Measurements from ENCODE around the gene AFAP1.

AFAP1 gene

GRCh38 chr4:7956934-7957656 lies 17.4 kb upstream of the AFAP1 start:
- Histone ChIP-seq H3K4me3 (ENCODE audit: low read depth, low read length) (no peak overlapping the region), H3K36me3 (ENCODE audit: control insufficient read depth, insufficient read depth, low read length) (no peaks in the 10 kb centered on the region), H3K4me2 (ENCODE audit: low read length) (no peak overlapping the region), H3K9me3 (ENCODE audit: control insufficient read depth, low read length) (no peaks in the 10 kb centered on the region), H3K4me1 (no peaks in the 10 kb centered on the region), H3K27ac (peak overlapping the region; percentile 39), H3K27me3 (ENCODE audit: control insufficient read depth, insufficient read depth, low read length) (no peaks in the 10 kb centered on the region), H3K9ac (no peak overlapping the region), H2AFZ (no peak overlapping the region), H3K79me2 (no peaks in the 10 kb centered on the region)
- TF ChIP-seq CTCF (IDR thresholded peaks at IDR 0.05) = no peak

- Histone ChIP-seq H3K36me3 (ENCODE audit: control insufficient read depth, insufficient read depth, low read length) (no peaks in the 10 kb centered on the region), H3K27ac (peak overlapping the region; percentile 39), H2AFZ (no peak overlapping the region), H3K9ac (no peak overlapping the region), H3K4me3 (ENCODE audit: low read depth, low read length) (no peak overlapping the region), H3K27me3 (ENCODE audit: control insufficient read depth, insufficient read depth, low read length) (no peaks in the 10 kb centered on the region), H3K79me2 (no peaks in the 10 kb centered on the region), H3K9me3 (ENCODE audit: control insufficient read depth, low read length) (no peaks in the 10 kb centered on the region), H3K4me1 (no peaks in the 10 kb centered on the region), H3K4me2 (ENCODE audit: low read length) (no peak overlapping the region)
- no peak for TF ChIP-seq CTCF (IDR thresholded peaks at IDR 0.05)
These were observed 16.7 kb upstream of the AFAP1 start for GRCh38 chr4:7956270-7956808.

GRCh38 chr4:7955393-7955792 lies 15.7 kb upstream of the AFAP1 start:
- no peak for TF ChIP-seq CTCF (IDR thresholded peaks at IDR 0.05)
- H3K27me3 ChIP-seq (ENCODE audit: control insufficient read depth, insufficient read depth, low read length) = no peaks in the 10 kb centered on the region
- no peaks in the 10 kb centered on the region for H3K9me3 ChIP-seq (ENCODE audit: control insufficient read depth, low read length)
- no peaks in the 10 kb centered on the region for H3K79me2 ChIP-seq
- H3K4me1 ChIP-seq = no peaks in the 10 kb centered on the region
- no peak overlapping the region for H3K4me2 ChIP-seq (ENCODE audit: low read length)
- H3K27ac ChIP-seq = no peak overlapping the region
- no peak overlapping the region for H3K9ac ChIP-seq
- H2AFZ ChIP-seq = no peak overlapping the region
- H3K36me3 ChIP-seq (ENCODE audit: control insufficient read depth, insufficient read depth, low read length) = no peaks in the 10 kb centered on the region
- no peak overlapping the region for H3K4me3 ChIP-seq (ENCODE audit: low read depth, low read length)

GRCh38 chr4:7952615-7953014 lies 13.0 kb upstream of the AFAP1 start:
- Histone ChIP-seq H3K9ac (no peak overlapping the region), H3K36me3 (ENCODE audit: control insufficient read depth, insufficient read depth, low read length) (no peaks in the 10 kb centered on the region), H3K9me3 (ENCODE audit: control insufficient read depth, low read length) (no peaks in the 10 kb centered on the region), H3K4me1 (peaks cover 8% of the 10 kb centered on the region), H3K4me3 (ENCODE audit: low read depth, low read length) (no peak overlapping the region), H3K4me2 (ENCODE audit: low read length) (no peak overlapping the region), H3K79me2 (no peaks in the 10 kb centered on the region), H3K27ac (no peak overlapping the region), H3K27me3 (ENCODE audit: control insufficient read depth, insufficient read depth, low read length) (no peaks in the 10 kb centered on the region), H2AFZ (no peak overlapping the region)
- TF ChIP-seq CTCF (IDR thresholded peaks at IDR 0.05) = no peak
